ENCODE results near the gene SPTY2D1.
"Not testable (repeated sequence)": the region's sequence is repeated elsewhere in the genome, so short reads cannot be mapped to it uniquely, and the experiment has no call there.

SPTY2D1 gene, protein sequence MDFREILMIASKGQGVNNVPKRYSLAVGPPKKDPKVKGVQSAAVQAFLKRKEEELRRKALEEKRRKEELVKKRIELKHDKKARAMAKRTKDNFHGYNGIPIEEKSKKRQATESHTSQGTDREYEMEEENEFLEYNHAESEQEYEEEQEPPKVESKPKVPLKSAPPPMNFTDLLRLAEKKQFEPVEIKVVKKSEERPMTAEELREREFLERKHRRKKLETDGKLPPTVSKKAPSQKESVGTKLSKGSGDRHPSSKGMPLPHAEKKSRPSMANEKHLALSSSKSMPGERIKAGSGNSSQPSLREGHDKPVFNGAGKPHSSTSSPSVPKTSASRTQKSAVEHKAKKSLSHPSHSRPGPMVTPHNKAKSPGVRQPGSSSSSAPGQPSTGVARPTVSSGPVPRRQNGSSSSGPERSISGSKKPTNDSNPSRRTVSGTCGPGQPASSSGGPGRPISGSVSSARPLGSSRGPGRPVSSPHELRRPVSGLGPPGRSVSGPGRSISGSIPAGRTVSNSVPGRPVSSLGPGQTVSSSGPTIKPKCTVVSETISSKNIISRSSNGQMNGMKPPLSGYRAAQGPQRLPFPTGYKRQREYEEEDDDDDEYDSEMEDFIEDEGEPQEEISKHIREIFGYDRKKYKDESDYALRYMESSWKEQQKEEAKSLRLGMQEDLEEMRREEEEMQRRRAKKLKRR

DNA sequence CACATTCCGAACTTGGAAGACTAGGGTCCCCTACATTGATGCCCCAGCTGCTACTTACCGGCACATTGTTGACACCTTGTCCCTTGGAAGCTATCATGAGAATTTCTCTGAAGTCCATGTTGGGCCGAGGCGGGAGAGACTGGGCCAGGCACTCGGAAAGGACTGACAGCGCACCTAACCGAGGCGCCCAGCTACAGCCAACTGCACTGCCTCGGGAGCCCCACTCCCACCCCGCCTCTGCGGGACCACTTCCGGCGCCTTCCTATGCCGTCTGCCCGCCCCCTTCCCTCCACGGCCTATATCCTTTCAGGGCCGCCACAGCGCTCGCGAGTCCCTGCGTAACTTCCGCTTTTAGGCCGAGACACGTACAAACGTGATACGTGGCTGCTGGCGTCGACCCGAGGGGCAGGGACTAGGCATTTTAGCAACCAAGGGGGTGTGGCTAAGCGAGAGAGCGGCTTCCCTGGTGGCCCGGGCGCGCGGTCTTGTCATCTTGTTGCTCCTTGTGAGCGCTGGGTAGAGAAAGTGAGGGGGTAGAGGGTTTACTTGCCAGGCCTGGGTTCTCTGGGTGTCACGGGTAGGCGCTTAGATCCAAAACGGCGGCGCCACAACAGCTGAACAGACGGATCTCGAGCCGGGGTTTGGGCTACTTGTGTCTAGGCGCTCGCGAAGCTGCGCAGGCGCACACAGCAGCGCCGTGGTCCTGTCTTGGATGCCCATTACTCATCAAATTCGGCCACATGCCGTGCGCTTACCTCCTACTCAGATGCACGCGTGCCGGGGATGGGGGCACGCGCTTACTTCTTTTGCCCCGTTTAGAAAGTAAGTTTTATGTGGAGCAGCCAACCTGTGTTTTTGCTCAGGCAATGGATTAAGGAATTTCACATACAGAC, at the start of gene SPTY2D1:
Gene SPTY2D1, minus strand, starts transcription at position 203 of the 893 bp plus-strand sequence. Its CDS starts 85 bp downstream, at position 118.
- DNase-seq, result peak; percentile 100

- DNase-seq, result no peak
These were observed 48.3 kb upstream of the SPTY2D1 start for GRCh38 chr11:18682466-18682865.

GRCh38 chr11:18681949-18682348, 47.8 kb upstream of the SPTY2D1 start:
- not testable (repeated sequence) for DNase-seq

DNA sequence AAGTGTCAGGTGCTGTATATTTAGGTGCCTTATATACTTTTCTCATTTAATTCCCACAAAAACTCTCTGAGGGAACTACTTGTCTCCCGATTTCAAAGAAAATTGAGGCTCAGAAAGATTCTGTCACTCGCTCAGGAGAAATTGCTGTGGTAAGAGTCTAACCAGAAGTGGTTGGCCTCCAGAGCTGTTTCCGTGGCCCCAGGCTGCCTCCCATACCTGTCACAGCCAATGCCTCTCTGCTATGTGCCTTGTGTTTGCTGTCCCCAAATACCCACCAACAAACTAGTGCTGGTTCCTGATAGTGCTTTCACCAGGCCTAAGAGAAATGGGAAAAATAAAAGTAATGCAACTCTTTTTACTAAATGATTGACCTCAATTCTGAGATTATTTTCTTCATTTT, 43.4 kb upstream of the SPTY2D1 start:
- no peak for DNase-seq

GRCh38 chr11:18676803-18677202, 42.7 kb upstream of the SPTY2D1 start:
- no peak for DNase-seq

DNA sequence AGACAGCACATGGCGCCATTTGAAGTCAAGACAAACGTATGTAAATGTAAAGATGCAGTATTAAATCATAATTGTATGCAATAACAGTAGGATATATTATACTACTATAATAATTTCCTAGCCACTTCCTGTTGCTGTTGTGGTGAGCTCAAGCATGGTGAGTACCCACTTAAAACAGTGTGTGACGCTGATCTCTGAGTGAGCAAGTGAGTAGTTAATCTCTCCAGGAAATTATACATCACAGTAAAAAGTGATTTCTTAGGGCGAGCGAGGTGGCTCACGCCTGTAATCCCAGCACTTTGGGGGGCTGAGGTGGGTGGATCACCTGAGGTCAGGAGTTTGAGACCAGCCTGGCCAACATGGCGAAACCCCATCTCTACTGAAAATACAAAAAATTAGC, 38.1 kb upstream of the SPTY2D1 start:
- peak; percentile 51 for DNase-seq

- DNase-seq, result no peak
These were observed 37.1 kb upstream of the SPTY2D1 start for GRCh38 chr11:18671246-18671645.

DNA sequence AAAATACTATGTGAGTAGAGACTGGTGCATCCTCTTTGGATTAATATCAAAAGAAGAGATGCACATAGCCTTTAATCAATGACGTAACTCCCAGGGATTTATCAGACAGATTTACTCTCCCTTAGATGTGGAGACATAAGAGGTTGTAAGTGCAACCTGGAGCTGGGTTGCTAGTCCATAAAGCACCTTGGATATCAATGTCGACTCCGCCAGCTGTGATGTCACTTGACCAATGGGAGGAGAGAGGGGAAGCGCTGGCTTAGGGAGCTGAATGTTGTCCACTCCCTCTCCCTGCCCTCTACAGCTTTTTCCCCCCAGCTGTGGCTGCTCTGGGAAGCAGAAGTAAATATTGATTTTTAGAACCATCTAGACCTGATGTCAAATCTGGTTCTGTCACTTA, 35.6 kb upstream of the SPTY2D1 start:
- DNase-seq, result no peak

DNA sequence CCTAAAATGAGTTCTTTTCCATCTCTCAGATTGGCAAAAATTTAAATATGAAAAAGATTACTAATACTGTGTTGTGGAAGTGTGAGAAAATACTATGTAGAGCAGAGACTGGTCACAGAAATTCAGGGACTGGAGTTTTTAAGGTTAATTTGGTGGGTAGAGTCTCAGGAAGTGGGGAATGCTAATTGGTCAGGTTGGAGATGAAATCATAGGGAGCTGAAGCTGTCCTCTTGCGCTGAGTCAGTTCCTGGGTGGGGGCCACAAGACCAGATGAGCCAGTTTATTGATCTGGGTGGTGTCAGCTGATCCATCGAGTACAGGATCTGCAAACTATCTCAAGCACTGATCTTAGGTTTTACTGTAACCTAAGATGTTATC, 35.1 kb upstream of the SPTY2D1 start:
- DNase-seq, result no peak

- no peak for DNase-seq
These were observed 34.0 kb upstream of the SPTY2D1 start for GRCh38 chr11:18668131-18668530.

DNA sequence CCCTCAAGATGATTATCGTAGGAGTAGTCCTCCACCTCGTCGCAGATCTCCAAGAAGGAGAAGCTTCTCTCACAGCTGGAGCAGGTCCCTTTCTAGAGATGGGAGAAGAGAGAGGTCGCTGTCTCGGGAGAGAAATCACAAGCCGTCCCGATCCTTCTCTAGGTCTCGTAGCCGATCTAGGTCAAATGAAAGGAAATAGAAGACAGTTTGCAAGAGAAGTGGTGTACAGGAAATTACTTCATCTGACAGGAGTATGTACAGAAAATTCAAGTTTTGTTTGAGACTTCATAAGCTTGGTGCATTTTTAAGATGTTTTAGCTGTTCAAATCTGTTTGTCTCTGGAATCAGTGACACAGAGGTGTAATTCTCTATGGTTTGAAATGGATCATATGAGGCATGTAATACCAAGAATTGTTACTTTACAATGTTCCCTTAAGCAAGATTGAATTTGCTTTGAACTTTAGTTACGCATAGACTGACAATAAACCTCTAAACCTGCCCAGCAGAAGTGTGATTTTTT, 31.3 kb upstream of the SPTY2D1 start:
- DNase-seq, result not testable (repeated sequence)

DNA sequence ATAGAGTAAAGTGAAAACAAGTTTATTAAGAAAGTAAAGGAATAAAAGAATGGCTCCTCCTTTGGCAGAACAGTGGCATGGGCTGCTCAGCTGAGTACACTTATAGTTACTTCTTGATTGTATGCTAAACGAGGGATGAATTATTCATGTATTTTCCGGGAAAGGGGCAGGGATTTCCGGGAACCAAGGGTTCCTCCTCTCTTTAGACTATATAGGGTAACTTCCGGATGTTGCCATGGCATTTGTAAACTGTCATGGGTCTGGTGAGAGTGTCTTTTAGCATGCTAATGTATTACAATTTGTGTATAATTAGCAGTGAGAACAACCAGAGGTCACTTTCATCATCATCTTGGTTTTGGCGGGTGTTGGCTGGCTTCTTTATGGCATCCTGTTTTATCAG, 23.5 kb upstream of the SPTY2D1 start:
- DNase-seq, result no peak

DNA sequence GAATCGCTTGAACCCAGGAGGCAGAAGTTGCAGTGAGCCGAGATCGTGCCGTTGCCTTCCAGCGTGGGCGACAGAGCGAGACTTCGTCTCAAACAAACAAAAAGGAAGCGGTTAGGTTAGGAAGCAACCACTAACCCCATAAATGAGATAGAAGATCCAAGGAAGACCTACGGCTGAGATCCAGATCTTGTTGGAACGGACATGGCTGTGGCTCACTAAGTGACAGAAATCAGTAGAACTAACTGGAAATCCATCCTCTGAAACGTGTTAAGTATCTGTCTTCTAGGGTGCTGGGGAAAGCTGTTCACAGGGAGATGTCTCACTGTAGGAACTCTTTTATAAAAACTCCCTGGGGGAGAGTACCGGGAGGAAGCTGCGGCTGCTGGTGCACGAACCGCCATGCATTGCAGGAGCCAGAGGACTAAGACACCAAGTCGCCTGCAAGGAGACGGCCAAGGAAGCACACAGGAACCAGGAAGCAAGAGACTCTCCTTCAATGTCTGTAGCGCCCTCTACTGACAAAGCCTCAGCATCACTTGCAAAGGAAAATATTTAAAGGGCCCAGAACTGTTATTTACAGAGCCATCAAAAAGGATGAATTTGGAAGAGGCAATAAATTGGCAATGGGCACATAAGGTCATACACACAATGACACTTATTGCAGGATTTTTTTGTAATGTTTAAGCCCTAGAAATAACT, 16.9 kb upstream of the SPTY2D1 start:
- DNase-seq, result peak; percentile 86

DNA sequence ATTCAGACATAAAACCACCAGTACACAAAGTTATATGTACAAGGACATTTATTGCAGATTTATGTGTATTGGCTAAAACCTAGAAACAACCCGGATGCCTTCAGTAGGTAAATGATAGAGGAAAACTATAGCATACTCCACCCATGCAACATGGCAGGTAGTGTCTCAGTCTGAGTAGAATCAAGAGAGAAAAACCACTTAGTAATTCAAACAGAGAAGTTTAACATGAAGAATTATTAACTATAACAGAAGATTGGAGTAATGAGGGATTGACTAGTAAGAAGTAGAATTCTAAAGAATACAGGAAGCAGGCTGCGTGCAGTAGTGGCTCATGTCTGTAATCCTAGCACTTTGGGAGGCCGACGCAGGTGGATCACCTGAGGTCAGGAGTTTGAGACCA, 16.2 kb upstream of the SPTY2D1 start:
- no peak for DNase-seq

GRCh38 chr11:18643034-18643433, 8.9 kb upstream of the SPTY2D1 start:
- DNase-seq, result not testable (repeated sequence)

GRCh38 chr11:18641677-18642076, 7.5 kb upstream of the SPTY2D1 start:
- DNase-seq, result no peak

- DNase-seq, result peak; percentile 66
These were observed 644 bp downstream of the SPTY2D1 start for GRCh38 chr11:18633256-18634139.

- no peak for DNase-seq
These were observed 1.3 kb downstream of the SPTY2D1 start for GRCh38 chr11:18632841-18633240.

GRCh38 chr11:18624161-18624560, 10.0 kb downstream of the SPTY2D1 start:
- no peak for DNase-seq

- no peak for DNase-seq
These were observed 10.4 kb downstream of the SPTY2D1 start for GRCh38 chr11:18623707-18624106.

DNA sequence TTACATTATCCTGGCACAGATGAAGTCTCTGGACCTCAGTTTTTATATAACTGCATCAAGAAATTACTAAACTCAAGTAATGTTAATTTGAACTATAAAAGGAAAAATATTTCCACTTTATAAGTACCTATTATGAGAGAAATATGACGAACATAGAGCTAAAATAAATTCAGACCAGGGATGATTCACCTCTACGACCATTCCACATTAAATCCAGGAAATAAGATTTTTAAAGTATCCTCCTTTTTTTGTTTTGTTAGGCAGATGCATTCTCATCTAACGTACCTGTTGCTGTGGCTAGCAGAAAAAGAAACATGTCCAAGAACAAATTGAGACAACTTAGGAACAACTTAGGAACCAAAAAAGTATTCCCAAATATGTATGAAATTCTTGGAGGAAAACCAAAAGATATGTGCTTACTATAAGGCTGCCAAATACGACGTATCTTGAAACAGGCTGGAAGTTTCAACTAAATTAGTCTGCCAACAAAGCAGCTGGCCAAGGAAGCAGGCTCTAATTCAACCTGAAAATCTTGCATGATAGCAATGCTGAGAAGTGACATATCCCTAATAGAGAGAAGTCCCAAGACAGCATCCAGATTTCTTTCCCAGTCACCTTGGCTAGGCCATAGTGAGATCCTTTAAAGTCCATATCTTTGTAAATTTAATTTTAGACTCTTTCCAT, 15.7 kb downstream of the SPTY2D1 start:
- DNase-seq, result no peak
